Activated T-cell treated with anti-CD3 and anti-CD28 coated beads, Interleukin-2, amount 50 U/mL, for 24 hours (primary cell): ENCODE results near the gene MNX1.

Experiments used
- DNase-seq: peaks from one replicate; pipeline ENCODE4 v3.0.0-alpha.2; 2020
- H3K27ac Mint-ChIP-seq: 2 replicates; pipeline ENCODE4 v1.8.0; 2020; ENCODE audit warnings: mild to moderate bottlenecking, mixed read lengths
- H3K27me3 Mint-ChIP-seq: 2 replicates; pipeline ENCODE4 v1.8.0; 2020; ENCODE audit warnings: mixed read lengths
- H3K36me3 Mint-ChIP-seq: 2 replicates; pipeline ENCODE4 v1.8.0; 2020; ENCODE audit warnings: low read depth, mixed read lengths
- H3K4me1 Mint-ChIP-seq: 2 replicates; pipeline ENCODE4 v1.8.0; 2020; ENCODE audit warnings: low read depth, mixed read lengths
- H3K4me3 Mint-ChIP-seq: 2 replicates; pipeline ENCODE4 v1.8.0; 2020; ENCODE audit warnings: mild to moderate bottlenecking, moderate library complexity, mixed read lengths
- H3K9me3 Mint-ChIP-seq: 2 replicates; pipeline ENCODE4 v1.8.0; 2020; ENCODE audit warnings: mixed read lengths

The MNX1 gene

DNA sequence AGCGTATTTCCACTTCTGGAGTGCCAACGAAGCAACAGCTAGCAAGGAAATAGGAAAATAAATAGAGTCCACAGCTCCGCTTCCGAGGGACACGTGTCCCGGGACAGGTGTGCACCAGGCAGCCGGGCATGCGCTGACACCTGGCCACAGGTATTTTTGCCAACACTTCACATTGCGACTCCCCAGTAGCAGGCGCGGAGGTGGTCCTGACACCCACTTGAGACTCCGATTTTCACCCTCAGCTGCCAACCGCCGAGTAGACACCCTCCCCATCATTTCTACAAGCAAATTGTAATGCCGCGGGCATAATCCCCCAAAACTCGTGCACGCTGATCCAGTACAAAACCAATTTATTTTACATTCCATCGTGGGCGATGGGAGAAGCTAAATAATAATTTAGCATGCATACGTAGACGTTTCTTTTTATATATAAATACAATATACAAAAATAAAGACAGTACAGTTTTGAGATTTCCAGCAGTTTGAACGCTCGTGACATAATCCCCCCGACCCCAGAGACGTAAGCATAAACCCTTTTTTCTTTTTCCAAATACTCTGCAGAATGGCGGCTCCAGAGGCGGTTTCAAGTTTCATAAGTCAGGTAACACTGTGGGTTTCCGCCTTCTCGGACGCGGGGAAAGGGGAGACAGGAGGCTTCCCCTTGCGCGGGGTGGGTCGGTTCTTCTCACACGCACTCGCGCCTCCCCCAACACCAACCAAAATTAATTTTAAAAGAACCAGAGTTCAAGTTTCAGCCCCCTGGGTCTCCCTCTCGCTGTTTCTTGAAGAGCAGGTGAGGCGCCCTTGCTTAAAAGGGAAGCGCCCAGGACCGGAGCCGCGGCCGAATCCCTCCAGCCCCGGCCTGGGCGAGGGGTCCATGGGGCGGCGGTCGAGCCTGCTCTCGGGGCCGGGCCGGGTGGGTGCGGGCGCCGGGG is 5.7 kb downstream of the MNX1 start:
- Mint-ChIP-seq H3K27me3 (peaks cover 91% of the 10 kb centered on the region), H3K4me3 (no peak overlapping the region), H3K4me1 (peaks cover 37% of the 10 kb centered on the region), H3K36me3 (no peaks in the 10 kb centered on the region), H3K9me3 (no peaks in the 10 kb centered on the region), H3K27ac (no peak overlapping the region)
- no peak for DNase-seq

DNA sequence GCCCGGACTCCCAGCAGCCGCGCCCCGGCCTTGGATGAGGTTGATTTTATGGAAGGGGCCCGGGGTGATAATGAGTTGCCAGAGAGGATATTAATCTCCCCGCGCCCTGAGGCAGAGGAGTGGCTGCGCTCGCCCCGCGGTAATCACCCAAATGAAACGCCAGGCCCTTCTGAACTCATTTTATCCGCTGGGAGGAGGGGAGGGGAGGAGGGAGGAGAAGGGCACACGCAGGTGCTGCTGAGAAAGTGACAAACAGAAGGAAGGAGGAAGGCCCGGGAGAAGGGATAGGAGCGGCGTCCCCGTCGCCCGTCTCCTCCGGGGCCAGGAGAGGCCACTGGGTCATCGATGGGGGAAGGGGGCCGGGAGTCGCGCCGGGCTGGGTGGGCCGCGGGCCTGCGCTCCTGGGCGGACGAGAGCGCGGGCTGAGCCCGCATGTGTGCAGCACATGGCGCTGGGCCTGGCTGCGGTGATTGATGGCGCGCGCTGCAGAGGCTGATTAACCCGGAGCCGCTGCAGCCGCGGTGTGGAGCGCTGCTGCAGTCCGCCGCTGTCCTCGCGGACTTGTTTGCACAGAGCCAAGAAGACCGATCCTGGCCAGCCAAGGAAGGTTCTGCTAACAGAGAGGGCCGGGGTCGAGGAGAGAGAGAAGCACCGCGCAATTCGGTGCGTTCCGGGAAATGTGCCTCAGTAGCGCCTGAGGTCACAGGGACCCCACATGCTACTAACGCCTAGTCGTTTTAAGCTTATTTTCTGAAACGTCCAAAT is 6.5 kb downstream of the MNX1 start:
- no peak for DNase-seq
- H3K4me1 Mint-ChIP-seq: peaks cover 34% of the 10 kb centered on the region
- H3K9me3 Mint-ChIP-seq: no peaks in the 10 kb centered on the region
- no peak overlapping the region for H3K27ac Mint-ChIP-seq
- H3K36me3 Mint-ChIP-seq: no peaks in the 10 kb centered on the region
- H3K4me3 Mint-ChIP-seq: no peak overlapping the region
- peaks cover 91% of the 10 kb centered on the region for H3K27me3 Mint-ChIP-seq

DNA sequence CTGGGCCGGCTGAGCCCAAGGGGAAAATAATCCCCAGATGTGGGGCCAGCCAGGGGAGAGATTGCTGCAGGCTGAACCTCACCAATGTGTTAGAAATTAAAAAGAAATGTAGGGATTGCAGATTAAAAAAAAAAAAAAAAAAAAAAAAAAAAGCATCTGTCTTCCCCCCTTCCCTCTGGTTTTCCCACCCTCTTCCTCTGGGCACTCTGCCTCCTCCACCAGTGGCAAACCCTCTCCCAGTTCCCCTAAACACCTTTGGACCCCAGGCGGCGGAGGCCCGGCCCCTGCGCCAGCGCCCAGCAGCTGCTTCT is 7.1 kb downstream of the MNX1 start:
- peaks cover 35% of the 10 kb centered on the region for H3K4me1 Mint-ChIP-seq
- H3K27ac Mint-ChIP-seq: no peak overlapping the region
- H3K9me3 Mint-ChIP-seq: no peaks in the 10 kb centered on the region
- peaks cover 91% of the 10 kb centered on the region for H3K27me3 Mint-ChIP-seq
- DNase-seq: no peak
- H3K36me3 Mint-ChIP-seq: no peaks in the 10 kb centered on the region
- H3K4me3 Mint-ChIP-seq: no peak overlapping the region

DNA sequence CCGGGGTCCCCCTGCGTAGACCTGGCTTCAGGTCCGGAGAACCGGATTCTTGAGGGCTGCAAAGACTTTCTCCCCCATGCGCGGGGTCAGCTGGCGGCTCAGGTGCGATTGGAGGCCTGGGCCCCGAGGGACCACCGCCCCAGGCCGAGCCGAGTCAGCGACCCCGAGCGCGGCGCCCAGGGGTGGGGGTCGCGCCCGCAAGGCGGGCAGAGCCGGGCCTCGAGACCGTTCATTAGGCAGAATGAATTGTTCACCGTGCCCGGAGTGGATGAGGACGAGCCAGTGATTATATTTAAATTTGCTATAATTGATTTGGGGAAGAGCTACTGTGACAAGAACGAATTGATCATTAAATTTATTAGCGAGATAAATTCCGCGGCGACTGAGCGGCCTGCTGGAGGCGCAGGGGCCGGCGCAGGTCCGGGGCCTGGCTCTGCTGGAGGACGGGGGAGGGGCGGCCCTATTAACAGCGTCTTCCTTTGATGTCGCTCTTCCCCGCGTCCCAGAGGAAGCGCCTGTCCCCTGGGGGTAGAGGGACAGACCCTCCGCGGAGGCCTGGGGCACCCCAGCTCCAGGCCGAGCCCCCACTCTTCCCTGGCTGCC is 7.5 kb downstream of the MNX1 start:
- H3K9me3 Mint-ChIP-seq: no peaks in the 10 kb centered on the region
- no peaks in the 10 kb centered on the region for H3K36me3 Mint-ChIP-seq
- H3K4me3 Mint-ChIP-seq: no peak overlapping the region
- DNase-seq: no peak
- no peak overlapping the region for H3K27ac Mint-ChIP-seq
- H3K4me1 Mint-ChIP-seq: peaks cover 35% of the 10 kb centered on the region
- H3K27me3 Mint-ChIP-seq: peaks cover 91% of the 10 kb centered on the region

DNA sequence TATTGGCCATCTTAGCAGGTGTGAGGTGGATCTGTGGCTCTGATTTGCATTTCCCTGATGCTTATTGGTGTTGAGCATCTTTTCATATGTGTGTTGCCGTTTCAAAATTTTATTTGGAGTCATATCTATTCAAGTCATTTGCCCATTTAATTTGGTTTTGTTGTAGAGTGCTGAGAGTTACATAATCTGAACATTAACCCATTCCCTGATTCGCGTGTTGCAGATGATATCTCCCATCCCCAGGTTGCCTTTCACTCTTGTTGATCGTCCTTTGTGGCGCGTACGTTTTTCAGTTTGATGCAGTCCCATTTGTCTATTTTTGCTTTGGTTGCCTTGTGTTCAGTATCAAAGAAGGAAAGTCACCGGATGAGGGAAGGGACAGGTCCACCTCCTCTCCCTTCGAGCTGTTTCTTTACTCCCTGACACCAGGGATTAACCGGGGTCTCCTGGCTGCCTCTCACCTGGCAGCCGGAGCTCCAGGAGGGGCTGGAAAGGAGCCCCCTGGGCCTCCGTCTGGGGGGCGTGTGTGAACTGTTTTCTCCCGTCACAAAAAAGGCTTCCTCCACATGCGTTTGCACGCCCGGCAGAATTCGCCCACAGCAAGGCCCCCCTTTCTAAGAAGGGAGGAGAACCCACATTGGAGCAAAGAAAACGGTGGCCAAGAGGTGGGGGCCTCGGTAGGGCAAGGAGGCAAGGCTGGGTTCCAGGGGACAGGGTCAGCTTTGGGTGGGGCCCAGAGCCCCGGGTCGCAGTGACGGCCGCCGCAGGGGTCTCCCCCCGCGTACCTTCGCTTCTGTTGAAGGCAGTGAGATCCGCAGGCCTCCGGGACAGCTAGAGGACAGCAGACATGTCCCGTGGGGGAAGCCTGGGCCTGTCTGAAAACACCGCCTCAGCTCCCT is 8.3 kb downstream of the MNX1 start:
- Mint-ChIP-seq H3K27me3 (peaks cover 91% of the 10 kb centered on the region), H3K9me3 (no peaks in the 10 kb centered on the region), H3K36me3 (no peaks in the 10 kb centered on the region), H3K4me3 (peak overlapping the region; percentile 3), H3K4me1 (peaks cover 35% of the 10 kb centered on the region), H3K27ac (no peak overlapping the region)
- DNase-seq: no peak

DNA sequence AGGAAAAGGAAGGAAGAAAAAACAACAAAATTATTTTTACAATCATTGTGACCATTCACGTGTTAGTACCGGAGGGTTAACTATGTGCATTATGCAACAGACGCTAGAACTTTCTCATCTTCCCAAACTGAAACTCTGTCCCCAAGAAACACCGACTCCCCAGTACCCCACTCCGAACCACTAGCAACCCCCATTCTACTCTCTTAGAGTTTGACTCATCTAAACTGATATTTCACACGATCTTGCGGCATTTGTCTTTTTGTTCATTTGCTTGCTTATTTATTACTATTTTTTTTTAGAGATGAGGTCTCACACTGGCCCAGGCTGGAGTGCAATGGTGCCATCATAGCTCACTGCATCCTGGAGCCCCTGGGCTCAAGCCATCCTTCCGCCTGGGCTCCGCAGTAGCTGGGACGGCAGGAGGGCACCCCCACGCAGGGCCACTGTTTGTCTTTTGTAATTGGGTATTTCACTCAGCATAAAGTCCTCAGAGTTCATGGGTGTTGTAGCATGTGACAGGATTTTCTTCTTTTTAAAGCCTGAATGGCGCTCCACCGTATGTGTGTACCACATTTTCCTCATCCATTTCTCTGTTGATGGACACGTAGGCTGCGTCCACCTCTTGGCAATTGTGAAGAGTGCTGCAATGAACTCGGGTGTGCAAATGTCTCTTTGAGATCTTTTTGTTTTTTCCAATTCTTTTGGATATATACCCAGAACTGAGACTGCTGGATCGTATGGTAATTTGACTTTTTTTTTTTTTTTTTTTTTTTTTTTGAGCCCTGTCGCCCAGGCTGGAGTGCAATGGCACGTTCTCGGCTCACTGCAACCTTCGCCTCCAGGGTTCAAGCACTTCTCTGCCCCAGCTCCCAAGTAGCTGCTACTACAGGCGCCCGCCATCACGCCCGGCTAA is 9.5 kb downstream of the MNX1 start:
- Mint-ChIP-seq H3K4me1 (peaks cover 33% of the 10 kb centered on the region), H3K27me3 (peaks cover 91% of the 10 kb centered on the region), H3K27ac (no peak overlapping the region), H3K4me3 (peak overlapping the region; percentile 51), H3K9me3 (no peaks in the 10 kb centered on the region), H3K36me3 (no peaks in the 10 kb centered on the region)
- DNase-seq: no peak

DNA sequence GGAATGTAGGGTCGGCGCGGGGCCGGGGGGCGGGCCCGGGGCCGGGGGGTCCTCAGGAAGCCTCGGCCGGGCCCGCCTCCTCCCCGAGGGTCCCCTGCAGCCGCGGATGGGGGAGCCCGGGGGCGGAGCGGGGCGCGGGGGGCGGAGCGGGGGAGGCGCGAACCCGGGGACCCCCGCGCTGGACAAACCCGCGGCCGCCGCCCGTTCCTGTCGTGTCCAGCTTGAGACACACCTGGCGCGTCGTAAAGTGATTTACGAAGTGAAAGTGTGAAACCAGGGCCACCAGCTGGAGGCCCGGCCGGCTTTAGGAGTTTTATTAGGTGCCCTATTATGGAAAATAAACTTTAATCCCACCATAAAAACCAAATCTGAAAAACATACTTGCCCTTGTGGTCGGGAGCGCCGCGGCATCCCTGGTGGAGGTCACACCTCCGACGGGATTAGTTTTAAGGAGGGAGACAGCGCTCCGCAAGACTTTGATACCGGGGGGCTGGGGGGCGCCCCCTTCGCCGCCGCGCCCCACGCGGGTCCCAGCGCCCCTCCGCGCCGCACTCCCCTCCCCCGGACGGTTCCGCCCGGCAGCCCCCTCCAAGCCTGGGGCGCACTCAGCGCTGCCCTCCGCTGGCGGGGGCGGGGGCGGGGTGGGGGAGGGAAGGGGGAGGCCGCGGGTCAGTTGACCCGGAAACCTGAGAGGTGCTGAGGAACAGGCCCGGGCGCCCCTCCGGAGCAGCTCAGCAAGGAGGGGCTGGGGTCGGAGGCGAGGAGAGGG is 10.3 kb downstream of the MNX1 start:
- peaks cover 33% of the 10 kb centered on the region for H3K4me1 Mint-ChIP-seq

DNA sequence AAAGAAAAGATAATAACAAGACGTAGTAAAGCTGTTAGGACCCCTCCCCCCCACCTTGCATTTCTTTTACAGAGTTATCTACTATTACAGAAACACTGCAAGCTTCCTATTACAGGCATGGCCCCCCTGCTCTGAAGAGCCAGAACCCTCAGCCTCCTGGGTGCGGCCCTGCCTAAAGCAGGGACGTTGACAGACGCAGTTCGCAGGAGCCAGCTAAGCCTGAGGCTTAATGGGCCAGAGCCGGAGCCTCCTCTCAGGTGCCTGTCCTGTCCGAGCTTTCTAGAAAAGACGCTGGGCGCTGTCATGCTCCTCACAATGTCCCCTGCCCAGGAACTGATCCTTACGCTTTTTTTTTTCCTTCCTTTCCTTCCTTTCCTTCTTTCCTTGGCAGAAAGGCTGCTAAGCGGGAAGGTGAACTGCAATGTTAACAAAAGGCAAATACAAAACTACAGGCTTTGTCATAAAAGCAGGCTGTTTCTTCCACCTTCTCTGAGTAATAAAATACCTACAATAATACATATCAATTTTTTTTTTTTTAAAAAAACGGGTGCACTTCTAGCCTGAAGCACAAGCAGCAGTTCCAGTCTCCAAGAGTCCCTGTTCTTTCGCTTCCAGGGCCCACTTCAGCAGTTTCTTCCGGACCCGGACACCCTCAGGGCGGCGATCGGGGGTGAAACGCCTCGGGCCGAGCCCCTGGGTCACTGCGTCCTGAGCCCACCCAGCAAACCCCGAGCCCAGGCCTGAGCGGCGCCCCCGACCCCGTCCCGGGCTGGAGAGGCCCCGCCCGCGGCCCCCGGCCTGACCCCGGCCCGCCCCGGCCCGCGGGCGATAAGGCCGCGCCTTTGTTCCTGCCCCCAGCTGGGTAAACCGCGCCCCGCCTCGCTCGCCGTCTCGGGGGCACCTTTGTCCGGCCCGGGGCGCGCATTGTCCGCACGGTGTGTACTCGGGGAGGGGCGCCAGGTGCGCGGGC is 11.2 kb downstream of the MNX1 start:
- Mint-ChIP-seq H3K4me1 (peaks cover 24% of the 10 kb centered on the region), H3K9me3 (no peaks in the 10 kb centered on the region), H3K27me3 (peaks cover 88% of the 10 kb centered on the region), H3K4me3 (no peak overlapping the region), H3K27ac (no peak overlapping the region), H3K36me3 (no peaks in the 10 kb centered on the region)
- DNase-seq: no peak

More for the DNA sequence above, 10.3 kb downstream of the MNX1 start:
- Mint-ChIP-seq H3K9me3 (no peaks in the 10 kb centered on the region), H3K4me3 (peak overlapping the region; percentile 63), H3K27me3 (peaks cover 92% of the 10 kb centered on the region), H3K36me3 (no peaks in the 10 kb centered on the region), H3K27ac (no peak overlapping the region)
- DNase-seq: no peak

DNA sequence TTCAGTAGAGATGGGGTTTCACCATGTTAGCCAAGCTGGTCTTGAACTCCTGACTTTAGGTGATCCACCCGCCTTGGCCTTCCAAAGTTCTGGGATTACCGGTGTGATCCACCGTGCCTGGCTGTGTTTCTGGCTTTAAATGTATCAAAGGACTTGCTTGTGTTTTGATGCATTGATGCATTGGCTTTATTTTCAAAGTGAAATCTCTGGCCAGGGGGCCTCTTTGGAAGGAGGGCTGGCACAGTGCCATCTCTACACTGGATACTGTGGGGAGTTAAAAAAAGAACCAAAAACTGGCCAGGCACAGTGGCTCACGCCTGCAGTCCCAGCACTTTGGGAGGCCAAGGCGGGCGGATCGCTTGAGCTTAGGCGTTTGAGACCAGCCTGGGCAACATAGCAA is 16.0 kb downstream of the MNX1 start:
- no peak overlapping the region for H3K27ac Mint-ChIP-seq
- no peaks in the 10 kb centered on the region for H3K9me3 Mint-ChIP-seq
- no peaks in the 10 kb centered on the region for H3K36me3 Mint-ChIP-seq
- H3K4me1 Mint-ChIP-seq: peaks cover 3% of the 10 kb centered on the region
- peaks cover 76% of the 10 kb centered on the region for H3K27me3 Mint-ChIP-seq
- DNase-seq: no peak
- no peak overlapping the region for H3K4me3 Mint-ChIP-seq

DNA sequence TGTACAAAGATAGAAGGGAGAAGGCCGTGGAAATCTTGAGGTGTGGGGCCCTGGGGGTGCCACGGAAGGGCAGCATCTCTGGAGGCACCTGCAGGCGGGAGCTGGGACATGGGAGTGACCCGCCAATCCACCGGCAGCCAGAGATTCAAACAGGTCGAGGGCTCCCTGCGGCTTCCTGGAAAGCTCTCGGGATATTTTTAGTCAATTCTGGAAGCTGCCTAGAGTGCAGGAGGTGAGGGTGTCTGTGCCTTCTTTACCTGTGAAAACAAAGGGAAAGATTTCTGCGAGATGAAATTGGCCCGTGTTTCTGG is 16.6 kb downstream of the MNX1 start:
- Mint-ChIP-seq H3K9me3 (no peaks in the 10 kb centered on the region), H3K4me1 (no peaks in the 10 kb centered on the region), H3K4me3 (no peak overlapping the region), H3K27me3 (peaks cover 72% of the 10 kb centered on the region), H3K36me3 (no peaks in the 10 kb centered on the region), H3K27ac (no peak overlapping the region)
- no peak for DNase-seq

DNA sequence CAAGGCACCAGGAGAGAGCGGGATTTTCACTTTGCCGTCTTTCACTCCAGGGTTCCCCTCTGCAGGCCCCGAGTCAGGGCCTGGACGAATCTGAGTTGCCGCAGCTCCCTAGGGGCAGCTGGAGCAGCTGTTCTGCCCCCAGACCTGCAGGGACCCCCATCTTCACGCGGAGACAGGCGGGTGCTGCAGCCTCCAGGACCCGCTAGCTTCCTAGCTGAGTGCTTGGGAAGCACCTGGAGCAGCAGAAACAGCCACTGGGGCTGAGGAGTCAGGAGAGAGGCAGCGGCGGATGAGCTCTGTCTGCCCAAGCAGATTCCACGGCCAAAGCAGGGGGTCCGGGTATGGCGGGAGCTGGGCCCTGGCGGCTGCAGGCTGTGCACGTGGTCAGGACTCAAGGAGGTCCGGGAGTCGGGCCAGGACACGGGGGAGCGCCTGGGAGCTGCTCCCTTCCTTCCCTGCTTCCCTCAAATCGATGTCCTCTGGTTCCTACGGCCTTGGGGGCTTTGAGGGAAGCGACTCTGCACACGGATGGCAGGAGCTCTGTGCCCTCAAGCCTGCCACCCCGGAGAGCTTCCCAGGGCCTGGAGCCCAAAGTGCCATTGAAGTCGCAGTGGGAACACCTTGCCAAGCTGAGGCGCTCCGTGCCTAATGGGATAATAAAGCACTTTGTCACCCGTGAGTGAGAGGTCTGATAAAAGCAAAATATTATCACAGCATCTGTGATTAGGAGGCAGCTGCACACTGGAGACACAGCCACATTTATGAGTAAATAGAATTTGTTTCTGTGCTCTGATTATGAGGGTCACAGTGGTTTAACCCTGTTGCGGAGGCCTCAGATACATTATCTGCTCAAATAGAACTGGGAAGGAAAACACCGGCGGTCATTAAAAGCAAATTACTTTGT is 17.2 kb downstream of the MNX1 start:
- Mint-ChIP-seq H3K9me3 (no peaks in the 10 kb centered on the region), H3K4me1 (no peaks in the 10 kb centered on the region), H3K27me3 (peaks cover 66% of the 10 kb centered on the region), H3K4me3 (no peak overlapping the region), H3K36me3 (no peaks in the 10 kb centered on the region), H3K27ac (no peak overlapping the region)
- DNase-seq: no peak
